Neural cell (in vitro differentiated cells): ENCODE results near the gene HOMER2. TPM values are rescaled to one million over a fixed set of nuclear protein-coding genes. Genes with fewer than 3 reads are reported as not detected.
"Not testable (repeated sequence)": the region's sequence is repeated elsewhere in the genome, so short reads cannot be mapped to it uniquely, and the experiment has no call there.

Experiments used
- H2AFZ ChIP-seq: fragments of 200-600, 300-800 bp; sonication (generic), shearing (Covaris generic); 2 replicates; pipeline ENCODE4 v1.6.0; 2014; ENCODE audit warnings: low read depth, mild to moderate bottlenecking, antibody characterized with exemption, low read length, moderate library complexity
- H3F3A ChIP-seq: fragments of 200-600 bp; shearing (Covaris generic); 2 replicates; pipeline ENCODE4 v1.6.1; 2016; ENCODE audit warnings: mild to moderate bottlenecking, moderate library complexity, mixed read lengths, antibody characterized with exemption, low read length; ENCODE audit not compliant: insufficient read depth, poor library complexity, severe bottlenecking
- H3K27ac ChIP-seq: fragments of 200-600, 300-800 bp; sonication (generic), shearing (Covaris generic); 2 replicates; pipeline ENCODE4 v1.5.1; 2014; ENCODE audit warnings: mild to moderate bottlenecking, low read length, moderate library complexity
- H3K27me3 ChIP-seq: fragments of 300-800, 200-600 bp; sonication (generic), shearing (Covaris generic); 2 replicates; pipeline ENCODE4 v1.6.0; 2014; ENCODE audit warnings: mild to moderate bottlenecking, low read depth, low read length, moderate library complexity; ENCODE audit not compliant: insufficient read depth
- H3K36me3 ChIP-seq: fragments of 300-800, 200-600 bp; sonication (generic), shearing (Covaris generic); 2 replicates; pipeline ENCODE4 v1.5.1; 2014; ENCODE audit warnings: mild to moderate bottlenecking, antibody characterized with exemption, low read length, moderate library complexity; ENCODE audit not compliant: insufficient read depth
- H3K4me2 ChIP-seq: fragments of 300-800, 200-600 bp; sonication (generic), shearing (Covaris generic); 2 replicates; pipeline ENCODE4 v1.6.0; 2014; ENCODE audit warnings: mild to moderate bottlenecking, low read length
- H3K4me3 ChIP-seq: fragments of 300-800, 200-600 bp; sonication (generic), shearing (Covaris generic); 2 replicates; pipeline ENCODE4 v1.5.1; 2014; ENCODE audit warnings: mild to moderate bottlenecking, low read length, moderate library complexity
- H3K79me2 ChIP-seq: fragments of 200-600 bp; shearing (Covaris generic); replicated peaks from 2 replicates; pipeline ENCODE4 v1.6.0; 2014; ENCODE audit warnings: mild to moderate bottlenecking, low read length, moderate library complexity; ENCODE audit not compliant: insufficient read depth
- H3K9ac ChIP-seq: fragments of 300-800, 200-600 bp; sonication (generic), shearing (Covaris generic); 2 replicates; pipeline ENCODE4 v1.6.1; 2016; ENCODE audit warnings: mild to moderate bottlenecking, low read length, mixed read lengths
- H3K9me2 ChIP-seq: fragments of 200-600 bp; shearing (Covaris generic); 2 replicates; pipeline ENCODE4 v1.6.1; 2016; ENCODE audit warnings: mild to moderate bottlenecking, low read length, mixed read lengths; ENCODE audit not compliant: insufficient read depth
- H3K9me3 ChIP-seq: fragments of 200-600, 300-800 bp; sonication (generic), shearing (Covaris generic); 2 replicates; pipeline ENCODE4 v1.6.1; 2016; ENCODE audit warnings: mild to moderate bottlenecking, mixed run types, low read length, moderate library complexity, mixed read lengths
- H4K20me1 ChIP-seq: fragments of 200-600 bp; shearing (Covaris generic); 2 replicates; pipeline ENCODE4 v1.6.1; 2016; ENCODE audit warnings: mild to moderate bottlenecking, mixed run types; ENCODE audit not compliant: insufficient read depth
- CTCF ChIP-seq: fragments of 450-650 bp; IDR thresholded peaks from 2 replicates; pipeline ENCODE4 v1.5.1; 2014; ENCODE audit warnings: antibody characterized with exemption, mild to moderate bottlenecking, moderate library complexity; ENCODE audit not compliant: poor library complexity, severe bottlenecking
- EZH2 ChIP-seq: fragments of 200-600, 300-800 bp; shearing (Covaris generic), sonication (generic); IDR thresholded peaks from 2 replicates; pipeline ENCODE4 v1.6.1; 2014; ENCODE audit warnings: antibody characterized with exemption, low read length, borderline replicate concordance, mild to moderate bottlenecking; ENCODE audit not compliant: insufficient read depth, poor library complexity, severe bottlenecking
- MXI1 ChIP-seq: fragments of 450-650 bp; conservative IDR thresholded peaks from 2 replicates; pipeline ENCODE4 v1.6.1; 2014; ENCODE audit warnings: antibody characterized with exemption, mild to moderate bottlenecking; ENCODE audit not compliant: poor library complexity, severe bottlenecking
- POLR2AphosphoS5 ChIP-seq: IDR thresholded peaks from 2 replicates; pipeline ENCODE4 v1.6.1; 2012
- RAD21 ChIP-seq: fragments of 450-650 bp; conservative IDR thresholded peaks from 2 replicates; pipeline ENCODE4 v1.6.1; 2014; ENCODE audit warnings: antibody characterized with exemption, mild to moderate bottlenecking, moderate library complexity
- REST ChIP-seq: IDR thresholded peaks from 2 replicates; pipeline ENCODE4 v1.6.1; 2012; ENCODE audit warnings: borderline replicate concordance
- polyA plus RNA-seq: library from polyadenylated mRNA; depleted of rRNA; stranded (reverse); fragments of >200 nt; gene quantifications from 2 replicates; pipeline ENCODE4 v1.2.3, GENCODE V29; 2014

Gene HOMER2
- polyA plus RNA-seq, 1 donor from 2014 or later: 21.7 TPM

- Histone ChIP-seq H3K27ac (no peak overlapping the region), H3K27me3 (no peaks in the 10 kb centered on the region), H4K20me1 (no peaks in the 10 kb centered on the region), H3K9ac (no peak overlapping the region), H3K9me2 (no peaks in the 10 kb centered on the region), H2AFZ (no peak overlapping the region), H3K4me3 (no peak overlapping the region), H3K9me3 (no peaks in the 10 kb centered on the region), H3F3A (no peaks in the 10 kb centered on the region), H3K4me2 (no peak overlapping the region), H3K36me3 (no peaks in the 10 kb centered on the region), H3K79me2 (no peaks in the 10 kb centered on the region)
- TF ChIP-seq RAD21: no peak
- TF ChIP-seq REST: peak; percentile 71
- TF ChIP-seq CTCF: no peak
- TF ChIP-seq EZH2: no peak
- TF ChIP-seq MXI1: no peak
Observed at GRCh38 chr15:82871358-82871757, 81.2 kb downstream of the HOMER2 start.

GRCh38 chr15:82870727-82871320 is 81.7 kb downstream of the HOMER2 start:
- no peaks in the 10 kb centered on the region for H3F3A ChIP-seq
- no peak overlapping the region for H3K4me2 ChIP-seq
- TF ChIP-seq EZH2: no peak
- TF ChIP-seq POLR2AphosphoS5: peak; percentile 40
- H3K27ac ChIP-seq: no peak overlapping the region
- H3K9me3 ChIP-seq: no peaks in the 10 kb centered on the region
- H3K9ac ChIP-seq: no peak overlapping the region
- H4K20me1 ChIP-seq: no peaks in the 10 kb centered on the region
- no peaks in the 10 kb centered on the region for H3K79me2 ChIP-seq
- no peak overlapping the region for H3K4me3 ChIP-seq
- no peak overlapping the region for H2AFZ ChIP-seq
- no peaks in the 10 kb centered on the region for H3K9me2 ChIP-seq
- no peaks in the 10 kb centered on the region for H3K27me3 ChIP-seq
- no peaks in the 10 kb centered on the region for H3K36me3 ChIP-seq

DNA sequence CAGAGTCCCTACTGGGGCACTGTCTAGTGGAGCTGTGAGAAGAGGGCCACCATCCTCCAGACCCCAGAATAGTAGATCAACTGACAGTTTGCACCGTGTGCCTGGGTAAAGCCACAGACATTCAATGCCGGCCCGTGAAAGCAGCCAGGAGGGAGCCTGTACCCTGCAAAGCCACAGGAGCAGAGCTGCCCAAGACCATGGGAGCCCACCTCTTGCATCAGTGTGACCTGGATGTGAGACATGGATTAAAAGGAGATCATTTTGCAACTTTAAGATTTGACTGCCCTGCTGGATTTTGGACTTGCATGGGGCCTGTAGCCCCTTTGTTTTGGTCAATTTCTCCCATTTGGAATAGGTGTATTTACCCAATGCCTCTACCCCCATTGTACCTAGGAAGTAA is 86.5 kb downstream of the HOMER2 start:
- not testable (repeated sequence) for H3K79me2 ChIP-seq

DNA sequence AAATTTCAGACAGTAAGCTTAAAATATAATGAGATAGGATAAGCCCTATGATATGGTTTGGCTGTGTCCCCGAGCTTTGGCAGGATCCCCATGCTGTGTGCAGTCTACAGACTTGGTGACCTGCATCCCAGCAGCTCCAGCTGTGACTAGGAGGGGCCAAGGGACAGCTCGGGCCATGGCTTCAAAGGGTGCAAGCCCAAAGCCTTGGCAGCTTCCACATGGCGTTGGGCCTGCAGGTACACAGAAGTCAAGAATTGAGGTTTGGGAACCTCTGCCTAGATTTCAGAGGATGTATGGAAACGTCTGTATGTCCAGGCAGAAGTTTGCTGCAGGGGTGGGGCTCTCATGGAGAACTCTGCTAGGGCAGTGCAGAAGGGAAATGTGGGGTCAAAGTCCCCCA is 86.9 kb downstream of the HOMER2 start:
- H3K9me2 ChIP-seq, H3F3A ChIP-seq, H3K79me2 ChIP-seq, H2AFZ ChIP-seq, H3K27ac ChIP-seq, H3K9me3 ChIP-seq, H3K4me2 ChIP-seq, H4K20me1 ChIP-seq, H3K36me3 ChIP-seq, H3K4me3 ChIP-seq, H3K27me3 ChIP-seq, H3K9ac ChIP-seq: not testable (repeated sequence)

More for the DNA sequence above, 86.5 kb downstream of the HOMER2 start:
- not testable (repeated sequence) for H4K20me1 ChIP-seq, H3K27ac ChIP-seq, H3K9me3 ChIP-seq, H3K27me3 ChIP-seq, H3K4me2 ChIP-seq, H3K9me2 ChIP-seq, H3F3A ChIP-seq, H3K9ac ChIP-seq, H2AFZ ChIP-seq, H3K4me3 ChIP-seq, H3K36me3 ChIP-seq
